ENCODE measurements around the gene TRIM46. TPM values are rescaled to one million over a fixed set of nuclear protein-coding genes. Genes with fewer than 3 reads are reported as not detected.

TRIM46 gene
- polyA plus RNA-seq, 1 donor (not counting 4 experiments of a cell fraction or from before 2014, with no cell fraction given), result 1.7 TPM

DNA sequence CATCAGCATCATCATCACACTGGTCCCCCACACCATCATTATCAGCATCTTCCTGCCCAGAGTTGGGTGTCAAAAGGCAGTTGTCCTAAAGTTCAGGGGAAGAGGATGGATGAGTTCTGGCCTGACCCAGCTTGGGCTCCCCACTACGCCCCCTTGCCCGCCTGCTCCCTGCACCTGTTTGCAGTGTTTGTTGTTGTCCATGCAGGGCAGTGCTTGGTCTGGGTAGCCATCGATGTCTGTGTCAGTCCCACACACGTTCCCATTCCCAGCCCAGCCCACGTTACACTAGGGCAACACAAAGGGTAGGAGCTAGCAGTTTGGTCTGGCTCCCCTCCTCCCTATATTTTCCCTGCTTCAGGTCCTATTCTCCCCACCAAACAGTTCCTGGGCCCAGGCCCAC lies 27.3 kb downstream of the TRIM46 start:
- no peak overlapping the region for H2AFZ ChIP-seq (ENCODE audit: control insufficient read depth, low read length)
- H3K27ac ChIP-seq (ENCODE audit: control insufficient read depth, insufficient read depth, low read length), result no peak overlapping the region
- dilution Hi-C loops (cut with MboI; ENCODE audit: extremely low pct_ligation_motif_present, low sequenced_read_pairs), result no loop called here
- H3K9me1 ChIP-seq (ENCODE audit: control insufficient read depth, extremely low read depth, insufficient read depth, low read length), result no peaks in the 10 kb centered on the region
- TF ChIP-seq EZH2 (IDR thresholded peaks at IDR 0.05; ENCODE audit: low read length) (no peak), CTCF (optimal IDR thresholded peaks at IDR 0.05 in 1 of 3, IDR thresholded peaks at IDR 0.05 in 1 of 3, conservative IDR thresholded peaks at IDR 0.05 in 1 of 3; ENCODE audit: extremely low read depth in 1 of 3, insufficient read depth in 2 of 3, low read length in 3 of 3) (no peak)
- DNase-seq (ENCODE audit: low read depth, low spot score), result no peak
- no peaks in the 10 kb centered on the region for H3K79me2 ChIP-seq (ENCODE audit: control insufficient read depth, insufficient read depth, low read length)
- no peak overlapping the region for H3K4me3 ChIP-seq (ENCODE audit: control insufficient read depth in 2 of 3, extremely low read depth in 1 of 3, insufficient read depth in 2 of 3, low read depth in 1 of 3, low read length in 3 of 3)
- no peak for FAIRE-seq
- no peaks in the 10 kb centered on the region for H4K20me1 ChIP-seq (ENCODE audit: control insufficient read depth, extremely low read depth, insufficient read depth, low read length)
- no peaks in the 10 kb centered on the region for H3K27me3 ChIP-seq (ENCODE audit: control insufficient read depth, extremely low read depth, insufficient read depth, low read length)
- H3K9me3 ChIP-seq (ENCODE audit: control insufficient read depth, low read depth, low read length), result no peaks in the 10 kb centered on the region
- no peak overlapping the region for H3K4me2 ChIP-seq (ENCODE audit: control insufficient read depth, extremely low read depth, insufficient read depth, low read depth, low read length)
- H3K4me1 ChIP-seq (ENCODE audit: control insufficient read depth, extremely low read depth, insufficient read depth, low read length), result peaks cover under 1% of the 10 kb centered on the region
- no peak overlapping the region for H3K9ac ChIP-seq (ENCODE audit: control insufficient read depth, extremely low read depth, insufficient read depth, low read length)
- peaks cover 6 to 10% of the 10 kb centered on the region in 2 experiments for H3K36me3 ChIP-seq (ENCODE audit: control insufficient read depth in 2 of 2, extremely low read depth in 1 of 2, insufficient read depth in 2 of 2, low read length in 2 of 2)

DNA sequence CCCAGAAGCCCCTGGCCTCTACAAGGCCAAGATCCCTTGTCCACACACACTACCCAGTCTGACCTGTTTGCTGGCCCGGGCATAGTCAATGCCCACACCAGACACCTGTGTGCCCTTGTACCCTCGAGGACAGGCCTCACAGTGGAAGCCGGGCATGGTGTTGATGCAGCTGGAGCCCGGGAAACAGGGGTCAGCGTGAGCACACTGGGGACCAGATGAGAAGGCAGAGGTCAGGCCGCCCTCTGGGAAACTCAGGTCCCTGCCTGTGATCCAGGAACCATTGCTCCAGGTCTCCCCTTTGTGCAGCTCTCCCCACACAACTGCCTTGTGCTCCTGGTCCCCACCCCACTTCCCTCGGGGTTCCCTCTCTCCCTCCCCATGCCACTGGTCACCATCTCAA lies 28.5 kb downstream of the TRIM46 start:
- H3K36me3 ChIP-seq (ENCODE audit: control insufficient read depth in 2 of 2, extremely low read depth in 1 of 2, insufficient read depth in 2 of 2, low read length in 2 of 2), result peaks cover 6 to 10% of the 10 kb centered on the region in 2 experiments
- H3K4me1 ChIP-seq (ENCODE audit: control insufficient read depth, extremely low read depth, insufficient read depth, low read length), result peaks cover 3% of the 10 kb centered on the region
- DNase-seq (ENCODE audit: low read depth, low spot score), result no peak
- H2AFZ ChIP-seq (ENCODE audit: control insufficient read depth, low read length), result no peak overlapping the region
- dilution Hi-C loops (cut with MboI; ENCODE audit: extremely low pct_ligation_motif_present, low sequenced_read_pairs), result no loop called here
- H3K9ac ChIP-seq (ENCODE audit: control insufficient read depth, extremely low read depth, insufficient read depth, low read length), result no peak overlapping the region
- no peak overlapping the region for H3K27ac ChIP-seq (ENCODE audit: control insufficient read depth, insufficient read depth, low read length)
- H3K27me3 ChIP-seq (ENCODE audit: control insufficient read depth, extremely low read depth, insufficient read depth, low read length), result no peaks in the 10 kb centered on the region
- no peaks in the 10 kb centered on the region for H4K20me1 ChIP-seq (ENCODE audit: control insufficient read depth, extremely low read depth, insufficient read depth, low read length)
- H3K4me2 ChIP-seq (ENCODE audit: control insufficient read depth, extremely low read depth, insufficient read depth, low read depth, low read length), result no peak overlapping the region
- H3K9me3 ChIP-seq (ENCODE audit: control insufficient read depth, low read depth, low read length), result no peaks in the 10 kb centered on the region
- H3K79me2 ChIP-seq (ENCODE audit: control insufficient read depth, insufficient read depth, low read length), result no peaks in the 10 kb centered on the region
- TF ChIP-seq CTCF (optimal IDR thresholded peaks at IDR 0.05 in 1 of 3, IDR thresholded peaks at IDR 0.05 in 1 of 3, conservative IDR thresholded peaks at IDR 0.05 in 1 of 3; ENCODE audit: extremely low read depth in 1 of 3, insufficient read depth in 2 of 3, low read length in 3 of 3), result no peak
- TF ChIP-seq EZH2 (IDR thresholded peaks at IDR 0.05; ENCODE audit: low read length), result no peak
- no peak for FAIRE-seq
- H3K9me1 ChIP-seq (ENCODE audit: control insufficient read depth, extremely low read depth, insufficient read depth, low read length), result no peaks in the 10 kb centered on the region
- no peak overlapping the region for H3K4me3 ChIP-seq (ENCODE audit: control insufficient read depth in 2 of 3, extremely low read depth in 1 of 3, insufficient read depth in 2 of 3, low read depth in 1 of 3, low read length in 3 of 3)

Measured in keratinocyte (primary cell).